ENCODE results near the gene MEI1.

Gene MEI1

GRCh38 chr22:41777749-41778425, 78.6 kb downstream of the MEI1 start:
- Histone ChIP-seq H3K9me3 (ENCODE audit: control insufficient read depth, insufficient read depth, low read length) (no peaks in the 10 kb centered on the region), H3K9ac (ENCODE audit: low read depth, low read length) (no peak overlapping the region), H3K4me3 (ENCODE audit: low read depth, low read length) (no peak overlapping the region), H3K36me3 (ENCODE audit: control insufficient read depth, insufficient read depth, low read length) (no peaks in the 10 kb centered on the region), H3K27me3 (ENCODE audit: control insufficient read depth, insufficient read depth, low read length) (no peaks in the 10 kb centered on the region), H3K4me1 (ENCODE audit: control insufficient read depth, insufficient read depth, low read length) (no peaks in the 10 kb centered on the region)

GRCh38 chr22:41779929-41780505, 80.7 kb downstream of the MEI1 start:
- Histone ChIP-seq H3K9ac (ENCODE audit: low read depth, low read length) (no peak overlapping the region), H3K4me3 (ENCODE audit: low read depth, low read length) (no peak overlapping the region), H3K9me3 (ENCODE audit: control insufficient read depth, insufficient read depth, low read length) (no peaks in the 10 kb centered on the region), H3K36me3 (ENCODE audit: control insufficient read depth, insufficient read depth, low read length) (no peaks in the 10 kb centered on the region), H3K27me3 (ENCODE audit: control insufficient read depth, insufficient read depth, low read length) (no peaks in the 10 kb centered on the region), H3K4me1 (ENCODE audit: control insufficient read depth, insufficient read depth, low read length) (no peaks in the 10 kb centered on the region)

GRCh38 chr22:41780746-41781505, 81.6 kb downstream of the MEI1 start:
- no peaks in the 10 kb centered on the region for H3K36me3 ChIP-seq (ENCODE audit: control insufficient read depth, insufficient read depth, low read length)
- no peaks in the 10 kb centered on the region for H3K9me3 ChIP-seq (ENCODE audit: control insufficient read depth, insufficient read depth, low read length)
- H3K9ac ChIP-seq (ENCODE audit: low read depth, low read length), result no peak overlapping the region
- no peaks in the 10 kb centered on the region for H3K27me3 ChIP-seq (ENCODE audit: control insufficient read depth, insufficient read depth, low read length)
- H3K4me3 ChIP-seq (ENCODE audit: low read depth, low read length), result no peak overlapping the region
- no peaks in the 10 kb centered on the region for H3K4me1 ChIP-seq (ENCODE audit: control insufficient read depth, insufficient read depth, low read length)

DNA sequence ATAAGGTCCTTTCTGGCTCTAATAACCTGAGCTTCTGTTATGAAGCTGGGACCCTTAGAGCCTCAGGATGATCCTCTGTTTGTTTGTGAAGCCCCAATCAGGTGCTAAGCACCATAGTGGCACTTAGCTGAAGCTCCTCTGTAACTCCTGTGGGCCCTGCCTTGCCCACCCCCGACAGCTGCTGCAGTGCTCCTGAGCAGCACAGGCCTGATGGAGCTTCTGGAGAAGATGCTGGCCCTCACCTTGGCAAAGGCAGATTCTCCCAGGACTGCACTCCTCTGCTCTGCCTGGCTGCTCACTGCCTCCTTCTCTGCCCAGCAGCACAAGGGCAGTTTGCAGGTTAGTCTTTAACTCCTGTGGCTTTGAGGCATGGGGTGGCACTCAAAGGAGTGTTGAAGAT, 82.2 kb downstream of the MEI1 start:
- no peaks in the 10 kb centered on the region for H3K4me1 ChIP-seq (ENCODE audit: control insufficient read depth, insufficient read depth, low read length)
- H3K4me3 ChIP-seq (ENCODE audit: low read depth, low read length), result no peak overlapping the region
- H3K9ac ChIP-seq (ENCODE audit: low read depth, low read length), result no peak overlapping the region
- no peaks in the 10 kb centered on the region for H3K9me3 ChIP-seq (ENCODE audit: control insufficient read depth, insufficient read depth, low read length)
- H3K36me3 ChIP-seq (ENCODE audit: control insufficient read depth, insufficient read depth, low read length), result no peaks in the 10 kb centered on the region
- no peaks in the 10 kb centered on the region for H3K27me3 ChIP-seq (ENCODE audit: control insufficient read depth, insufficient read depth, low read length)

DNA sequence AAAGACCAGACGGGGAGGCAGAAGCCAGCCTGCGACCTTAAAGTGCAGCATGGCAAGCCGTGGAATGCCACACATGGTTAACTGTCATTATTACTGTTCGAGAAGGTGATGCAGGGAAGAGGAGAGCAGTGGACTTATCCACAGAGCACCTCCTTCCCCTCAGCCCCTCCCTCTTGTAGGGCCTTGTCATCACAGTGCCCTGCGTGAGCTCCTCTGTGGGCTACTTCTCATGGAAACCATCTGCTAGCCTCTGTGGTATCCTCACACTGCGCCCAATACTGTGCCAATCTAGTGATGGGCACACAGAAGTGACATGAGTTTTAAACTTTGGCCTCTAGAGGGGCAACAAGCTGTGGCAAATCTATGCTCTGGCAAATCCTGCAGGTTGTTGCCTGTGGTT, 83.0 kb downstream of the MEI1 start:
- Histone ChIP-seq H3K9me3 (ENCODE audit: control insufficient read depth, insufficient read depth, low read length) (no peaks in the 10 kb centered on the region), H3K27me3 (ENCODE audit: control insufficient read depth, insufficient read depth, low read length) (no peaks in the 10 kb centered on the region), H3K4me3 (ENCODE audit: low read depth, low read length) (no peak overlapping the region), H3K4me1 (ENCODE audit: control insufficient read depth, insufficient read depth, low read length) (no peaks in the 10 kb centered on the region), H3K36me3 (ENCODE audit: control insufficient read depth, insufficient read depth, low read length) (no peaks in the 10 kb centered on the region), H3K9ac (ENCODE audit: low read depth, low read length) (no peak overlapping the region)

DNA sequence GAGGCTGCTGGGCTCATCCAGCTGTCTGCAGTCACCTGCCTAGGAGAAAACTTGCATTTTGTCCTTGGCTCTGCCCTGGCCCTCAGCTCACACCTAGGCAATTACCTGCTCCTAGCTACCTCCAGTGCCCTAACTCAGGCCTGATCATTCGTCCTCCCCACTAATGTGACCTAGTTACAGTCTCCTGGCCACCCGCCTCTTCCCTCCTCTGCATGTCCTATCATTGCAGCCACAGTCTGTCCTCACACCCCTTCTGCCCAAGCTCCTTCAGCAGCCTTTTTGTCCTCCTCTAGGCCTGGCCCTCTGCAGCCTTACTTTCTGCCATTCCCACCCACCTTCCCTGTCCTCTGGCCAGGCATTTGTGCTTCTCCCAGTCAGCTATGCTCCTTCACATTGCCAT, 83.4 kb downstream of the MEI1 start:
- H3K4me3 ChIP-seq (ENCODE audit: low read depth, low read length), result no peak overlapping the region
- H3K9me3 ChIP-seq (ENCODE audit: control insufficient read depth, insufficient read depth, low read length), result no peaks in the 10 kb centered on the region
- no peaks in the 10 kb centered on the region for H3K27me3 ChIP-seq (ENCODE audit: control insufficient read depth, insufficient read depth, low read length)
- no peak overlapping the region for H3K9ac ChIP-seq (ENCODE audit: low read depth, low read length)
- no peaks in the 10 kb centered on the region for H3K4me1 ChIP-seq (ENCODE audit: control insufficient read depth, insufficient read depth, low read length)
- no peaks in the 10 kb centered on the region for H3K36me3 ChIP-seq (ENCODE audit: control insufficient read depth, insufficient read depth, low read length)

- Histone ChIP-seq H3K27me3 (ENCODE audit: control insufficient read depth, insufficient read depth, low read length) (no peaks in the 10 kb centered on the region), H3K9ac (ENCODE audit: low read depth, low read length) (no peak overlapping the region), H3K4me1 (ENCODE audit: control insufficient read depth, insufficient read depth, low read length) (no peaks in the 10 kb centered on the region), H3K9me3 (ENCODE audit: control insufficient read depth, insufficient read depth, low read length) (no peaks in the 10 kb centered on the region), H3K4me3 (ENCODE audit: low read depth, low read length) (no peak overlapping the region), H3K36me3 (ENCODE audit: control insufficient read depth, insufficient read depth, low read length) (no peaks in the 10 kb centered on the region)
These were observed 88.0 kb downstream of the MEI1 start for GRCh38 chr22:41787331-41787730.

- Histone ChIP-seq H3K4me3 (ENCODE audit: low read depth, low read length) (no peak overlapping the region), H3K9me3 (ENCODE audit: control insufficient read depth, insufficient read depth, low read length) (no peaks in the 10 kb centered on the region), H3K36me3 (ENCODE audit: control insufficient read depth, insufficient read depth, low read length) (no peaks in the 10 kb centered on the region)
These were observed 94.6 kb downstream of the MEI1 start for GRCh38 chr22:41793871-41794270.

GRCh38 chr22:41798736-41799135, 99.4 kb downstream of the MEI1 start:
- Histone ChIP-seq H3K27me3 (ENCODE audit: control insufficient read depth, insufficient read depth, low read length) (no peaks in the 10 kb centered on the region), H3K4me3 (ENCODE audit: low read depth, low read length) (no peak overlapping the region), H3K9ac (ENCODE audit: low read depth, low read length) (no peak overlapping the region)

More at GRCh38 chr22:41793871-41794270, 94.6 kb downstream of the MEI1 start:
- Histone ChIP-seq H3K9ac (ENCODE audit: low read depth, low read length) (no peak overlapping the region), H3K27me3 (ENCODE audit: control insufficient read depth, insufficient read depth, low read length) (no peaks in the 10 kb centered on the region), H3K4me1 (ENCODE audit: control insufficient read depth, insufficient read depth, low read length) (no peaks in the 10 kb centered on the region)

GRCh38 chr22:41799486-41800347, 100.4 kb downstream of the MEI1 start:
- H3K4me1 ChIP-seq (ENCODE audit: control insufficient read depth, insufficient read depth, low read length), result peaks cover 6% of the 10 kb centered on the region
- H3K9me3 ChIP-seq (ENCODE audit: control insufficient read depth, insufficient read depth, low read length), result no peaks in the 10 kb centered on the region
- H3K27me3 ChIP-seq (ENCODE audit: control insufficient read depth, insufficient read depth, low read length), result no peaks in the 10 kb centered on the region
- H3K4me3 ChIP-seq (ENCODE audit: low read depth, low read length), result peak overlapping the region; percentile 89
- peak overlapping the region; percentile 79 for H3K9ac ChIP-seq (ENCODE audit: low read depth, low read length)
- H3K36me3 ChIP-seq (ENCODE audit: control insufficient read depth, insufficient read depth, low read length), result peaks cover 2% of the 10 kb centered on the region

More at GRCh38 chr22:41798736-41799135, 99.4 kb downstream of the MEI1 start:
- H3K9me3 ChIP-seq (ENCODE audit: control insufficient read depth, insufficient read depth, low read length), result no peaks in the 10 kb centered on the region
- peaks cover 2% of the 10 kb centered on the region for H3K36me3 ChIP-seq (ENCODE audit: control insufficient read depth, insufficient read depth, low read length)
- peaks cover 6% of the 10 kb centered on the region for H3K4me1 ChIP-seq (ENCODE audit: control insufficient read depth, insufficient read depth, low read length)

DNA sequence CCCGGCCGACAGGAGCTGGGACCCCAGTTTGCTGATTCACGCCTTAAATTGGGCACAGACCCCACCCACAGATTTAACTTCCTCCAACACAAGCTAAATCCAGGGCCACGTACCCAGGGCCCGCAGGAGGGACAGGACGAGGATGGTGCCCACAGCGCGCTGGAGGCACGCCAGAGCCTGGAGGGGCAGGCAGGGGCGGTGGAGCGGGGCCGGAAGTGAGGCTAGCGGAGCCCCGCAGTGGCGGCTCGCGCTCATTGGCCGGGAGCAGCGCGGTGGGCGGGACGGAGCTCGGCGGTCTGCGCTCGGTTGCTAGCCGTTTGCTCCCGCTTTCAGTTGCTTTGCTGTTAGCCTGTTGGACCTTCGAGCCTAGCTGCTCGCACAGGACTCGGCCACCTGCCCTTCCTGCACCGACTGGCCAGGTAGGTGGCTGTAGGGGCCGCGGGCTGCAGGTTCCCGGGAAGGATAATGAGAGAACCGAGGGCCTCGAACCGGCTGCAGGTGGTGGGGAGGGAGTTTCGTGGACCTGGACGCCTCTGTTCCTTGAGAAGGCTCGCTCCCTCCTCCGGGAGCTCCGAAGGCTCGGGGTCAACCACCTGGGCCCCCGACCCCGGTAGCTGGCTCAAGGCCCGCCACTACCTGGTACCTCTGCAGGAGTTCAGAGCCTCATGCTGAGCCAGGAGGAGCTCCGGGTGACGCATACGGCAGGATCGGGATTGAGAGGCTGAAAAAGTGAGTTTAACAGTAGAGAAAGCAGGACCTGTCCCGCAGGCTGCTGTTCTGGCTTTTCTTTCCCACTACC, 101.2 kb downstream of the MEI1 start, which contains the start of gene CCDC134:
CCDC134 (plus strand) TSS at position 332 of the 799 bp plus-strand sequence. CDS start 8,212 bp downstream, outside the sequence.
- peak within 1 kb of the TSS; percentile 97 for H3K9ac ChIP-seq (ENCODE audit: low read depth, low read length)
- peak within 1 kb of the TSS; percentile 89 for H3K4me3 ChIP-seq (ENCODE audit: low read depth, low read length)
- H3K4me1 ChIP-seq (ENCODE audit: control insufficient read depth, insufficient read depth, low read length), result peaks cover 6% of the 10 kb centered on the region
- no peaks in the 10 kb centered on the region for H3K9me3 ChIP-seq (ENCODE audit: control insufficient read depth, insufficient read depth, low read length)
- no peaks in the 10 kb centered on the region for H3K27me3 ChIP-seq (ENCODE audit: control insufficient read depth, insufficient read depth, low read length)
- H3K36me3 ChIP-seq (ENCODE audit: control insufficient read depth, insufficient read depth, low read length), result peaks cover 2% of the 10 kb centered on the region

Data from iPS-15b (cell line).